Ishikawa (cell line): ENCODE data around the gene KEAP1.

Experiments used
- CEBPB ChIP-seq: IDR thresholded peaks from 2 replicates; pipeline ENCODE4 v1.6.1; 2012
- CREB1 ChIP-seq: IDR thresholded peaks from 2 replicates; pipeline ENCODE4 v1.6.1; 2012; ENCODE audit warnings: low read depth
- EGR1 ChIP-seq: IDR thresholded peaks from 2 replicates; pipeline ENCODE4 v1.6.1; 2012
- EP300 ChIP-seq: IDR thresholded peaks from 2 replicates; pipeline ENCODE4 v1.6.1; 2012; ENCODE audit warnings: borderline replicate concordance
- FOXM1 ChIP-seq: IDR thresholded peaks from 2 replicates; pipeline ENCODE4 v1.6.1; 2012; ENCODE audit warnings: low read depth, borderline replicate concordance
- MAX ChIP-seq: IDR thresholded peaks from 2 replicates; pipeline ENCODE4 v1.6.1; 2012
- NFIC ChIP-seq: IDR thresholded peaks from 2 replicates; pipeline ENCODE4 v1.6.1; 2012
- RAD21 ChIP-seq: IDR thresholded peaks from 2 replicates; pipeline ENCODE4 v1.6.1; 2012; ENCODE audit warnings: low read depth
- REST ChIP-seq: IDR thresholded peaks from 2 replicates; pipeline ENCODE4 v1.6.1; 2012; ENCODE audit warnings: low read depth, mild to moderate bottlenecking
- TAF1 ChIP-seq: IDR thresholded peaks from 2 replicates; pipeline ENCODE4 v1.6.1; 2012; ENCODE audit warnings: low read depth, mild to moderate bottlenecking
- TCF12 ChIP-seq: IDR thresholded peaks from 2 replicates; pipeline ENCODE4 v1.6.1; 2012; ENCODE audit warnings: low read depth
- TEAD4 ChIP-seq: IDR thresholded peaks from 2 replicates; pipeline ENCODE4 v1.6.1; 2012
- USF1 ChIP-seq: IDR thresholded peaks from 2 replicates; pipeline ENCODE4 v1.6.1; 2012
- YY1 ChIP-seq: IDR thresholded peaks from 2 replicates; pipeline ENCODE4 v1.6.1; 2012; ENCODE audit warnings: low read depth
- ZBTB7A ChIP-seq: IDR thresholded peaks from 2 replicates; pipeline ENCODE4 v1.6.1; 2012; ENCODE audit warnings: low read depth

Gene KEAP1

GRCh38 chr19:10516671-10517286, 13.6 kb upstream of the KEAP1 start:
- TF ChIP-seq EGR1 (no peak), FOXM1 (no peak), USF1 (no peak), RAD21 (no peak), REST (no peak), YY1 (no peak), CEBPB (no peak), TCF12 (no peak), TEAD4 (no peak), TAF1 (no peak), NFIC (no peak)

- TF ChIP-seq ZBTB7A: no peak
- TF ChIP-seq EP300: no peak
- TF ChIP-seq TEAD4: no peak
- no peak for TF ChIP-seq REST
- TF ChIP-seq CREB1: no peak
- TF ChIP-seq RAD21: no peak
- TF ChIP-seq EGR1: no peak
- no peak for TF ChIP-seq USF1
- TF ChIP-seq NFIC: no peak
- TF ChIP-seq MAX: no peak
- TF ChIP-seq TCF12: no peak
- no peak for TF ChIP-seq TAF1
- TF ChIP-seq CEBPB: no peak
- no peak for TF ChIP-seq YY1
- TF ChIP-seq FOXM1: no peak
Observed at GRCh38 chr19:10516064-10516385, 12.9 kb upstream of the KEAP1 start.

- TF ChIP-seq REST (no peak), ZBTB7A (no peak), RAD21 (no peak), MAX (no peak), TEAD4 (no peak), CEBPB (no peak), TCF12 (no peak), NFIC (no peak), EP300 (no peak), TAF1 (no peak), USF1 (no peak), EGR1 (no peak), FOXM1 (no peak), YY1 (no peak), CREB1 (no peak)
Observed at GRCh38 chr19:10514211-10515145, 11.3 kb upstream of the KEAP1 start.
